GM18505 (cell line): ENCODE measurements around the gene GRIK3.

ENCODE experiments used
- ATAC-seq: cut with Tn5 transposase; IDR thresholded peaks from one replicate; pipeline ENCODE4 v1.9.1; 2021; ENCODE audit not compliant: unreplicated experiment
- POLR2A ChIP-seq: IDR thresholded peaks from 4 replicates; pipeline ENCODE4 v1.6.1; 2011; ENCODE audit warnings: borderline replicate concordance; ENCODE audit not compliant: insufficient read depth, insufficient read length; ENCODE audit errors: extremely low read depth

Gene GRIK3

DNA sequence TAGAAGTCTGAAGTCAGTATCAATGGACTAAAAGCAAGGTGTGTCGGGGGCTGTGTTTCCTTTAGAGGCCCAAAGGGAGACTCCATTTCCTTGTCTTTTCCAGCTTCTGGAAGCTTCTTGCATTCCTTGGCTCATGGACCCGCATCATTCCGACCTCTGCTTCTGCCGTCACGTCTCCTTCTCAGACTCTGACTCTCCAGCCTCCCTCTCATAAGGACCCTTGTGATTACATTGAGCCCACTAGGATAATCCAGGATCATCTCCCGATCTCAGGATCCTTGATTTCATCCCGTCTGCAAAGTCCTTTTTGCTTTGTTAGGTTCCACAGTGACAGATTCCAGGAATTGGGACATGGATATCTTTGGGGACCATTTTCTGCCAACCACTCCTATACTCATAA is 285.8 kb downstream of the GRIK3 start:
- no peak for ATAC-seq
- no peak for TF ChIP-seq POLR2A
